PC-3 (cell line): ENCODE data around the gene EMP3. TPM values are rescaled to one million over a fixed set of nuclear protein-coding genes. Genes with fewer than 3 reads are reported as not detected.

ENCODE experiments used
- ATAC-seq: fragments of 200-7000 bp; cut with Tn5 transposase; 2 replicates; pipeline ENCODE4 v1.9.1; 2020; ENCODE audit warnings: mild to moderate bottlenecking, moderate library complexity
- BruUV-seq: library from RNA; stranded (reverse); fragments of 400-500 nt; replicated peaks from 2 replicates; lab custom pipeline; 2021; lab: Mats Ljungman, UMichigan
- CTCF ChIA-PET: fragments of 300-600 bp; sonication (Branson Sonifier 250); formaldehyde crosslinking; loops from one replicate; lab custom pipeline; 2022; ENCODE audit warnings: antibody characterized with exemption; lab: Charles Lee
- POLR2A ChIA-PET: fragments of 300-600 bp; sonication (Branson Sonifier 250); formaldehyde crosslinking; loops from one replicate; lab custom pipeline; 2022; ENCODE audit warnings: antibody characterized with exemption; ENCODE audit not compliant: unreplicated experiment; lab: Charles Lee
- DNase-seq: peaks from one replicate; pipeline ENCODE4 v3.0.0-alpha.2; 2015
- H2AFZ ChIP-seq: fragments of 300-600 bp; sonication (generic); 2 replicates; pipeline ENCODE4 v1.6.0; 2016; ENCODE audit warnings: antibody characterized with exemption, low read length
- H3F3A ChIP-seq: fragments of 300-600 bp; sonication (generic); one replicate; pipeline ENCODE4 v1.6.0; 2017; ENCODE audit warnings: antibody characterized with exemption, low read length, control low read depth, mild to moderate bottlenecking; ENCODE audit not compliant: unreplicated experiment
- H3K27ac ChIP-seq: fragments of 300-600 bp; sonication (generic); 2 replicates; pipeline ENCODE4 v1.5.1; 2016; ENCODE audit warnings: mild to moderate bottlenecking, low read length
- H3K27me3 ChIP-seq: fragments of 300-600 bp; sonication (generic); 2 replicates; pipeline ENCODE4 v1.6.1; 2016; ENCODE audit warnings: low read length, mixed read lengths
- H3K36me3 ChIP-seq: fragments of 300-600 bp; sonication (generic); 2 replicates; pipeline ENCODE4 v1.6.1; 2016; ENCODE audit warnings: low read depth, mixed run types, low read length, mixed read lengths
- H3K4me1 ChIP-seq: fragments of 300-600 bp; sonication (generic); 2 replicates; pipeline ENCODE4 v1.5.1; 2016; ENCODE audit warnings: low read length; ENCODE audit not compliant: insufficient read depth
- H3K4me2 ChIP-seq: fragments of 300-600 bp; sonication (generic); 2 replicates; pipeline ENCODE4 v1.6.0; 2016; ENCODE audit warnings: low read length
- H3K4me3 ChIP-seq: fragments of 300-600 bp; sonication (generic); 2 replicates; pipeline ENCODE4 v1.5.1; 2016; ENCODE audit warnings: mild to moderate bottlenecking, low read length, mixed read lengths
- H3K79me2 ChIP-seq: fragments of 300-600 bp; sonication (generic); 2 replicates; pipeline ENCODE4 v1.6.1; 2017; ENCODE audit warnings: low read length, mixed read lengths
- H3K9ac ChIP-seq: fragments of 300-600 bp; sonication (generic); 2 replicates; pipeline ENCODE4 v1.6.0; 2016; ENCODE audit warnings: mild to moderate bottlenecking, low read length
- H3K9me2 ChIP-seq: fragments of 300-600 bp; sonication (generic); replicated peaks from 2 replicates; pipeline ENCODE4 v1.6.1; 2016; ENCODE audit warnings: mixed run types, low read length, mixed read lengths
- H3K9me3 ChIP-seq: fragments of 300-600 bp; sonication (generic); 2 replicates; pipeline ENCODE4 v1.6.1; 2016; ENCODE audit warnings: low read length, mixed read lengths
- H4K20me1 ChIP-seq: fragments of 300-600 bp; sonication (generic); 2 replicates; pipeline ENCODE4 v1.6.1; 2016; ENCODE audit warnings: low read length, mixed read lengths
- EZH2 ChIP-seq: fragments of 300-600 bp; sonication (generic); IDR thresholded peaks from one replicate; pipeline ENCODE4 v1.6.1; 2017; ENCODE audit warnings: antibody characterized with exemption, mild to moderate bottlenecking, low read length; ENCODE audit not compliant: unreplicated experiment
- EZH2phosphoT487 ChIP-seq: fragments of 300-600 bp; sonication (generic); IDR thresholded peaks from 2 replicates; pipeline ENCODE4 v1.6.1; 2018; ENCODE audit warnings: mild to moderate bottlenecking, antibody characterized with exemption, low read length, borderline replicate concordance
- intact Hi-C: fragments of 100-400 bp; cut with micrococcal nuclease; formaldehyde crosslinking; loops from 2 replicates; pipeline ENCODE4 v1.9.0; 2023
- total RNA-seq: library from RNA; depleted of rRNA; stranded (reverse); fragments of >200 nt; gene quantifications from 2 replicates; pipeline ENCODE4 v1.2.3, GENCODE V29; 2014
- TF ChIP-seq, protein P1 (sequence below): fragments of 300-600 bp; sonication (generic); conservative IDR thresholded peaks from 2 replicates; pipeline ENCODE4 v1.5.1; 2017; ENCODE audit warnings: antibody characterized with exemption, low read depth, mild to moderate bottlenecking, low read length

The EMP3 gene
- total RNA-seq, 1 experiment from 2014 or later: 31.9 TPM

DNA sequence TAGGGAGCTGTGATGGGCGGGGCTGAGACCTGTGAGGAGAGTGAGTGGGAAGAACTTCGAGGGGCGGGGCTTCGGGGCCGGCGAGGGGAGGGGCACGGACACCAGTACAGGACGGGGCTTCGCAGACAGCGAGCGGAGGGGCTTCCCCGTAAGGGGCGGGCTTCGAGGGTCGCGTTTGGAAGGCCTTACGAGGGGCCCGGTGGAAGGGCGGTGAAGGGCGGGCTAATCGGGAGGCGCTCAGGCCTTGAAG is 4.1 kb upstream of the EMP3 start:
- peak; percentile 72 for ATAC-seq
- POLR2A ChIA-PET: interaction anchor here (1.4 kb wide), 1 partner anchor 12 kb away, joined by 11 read pairs; no protein-coding TSS in a partner anchor

DNA sequence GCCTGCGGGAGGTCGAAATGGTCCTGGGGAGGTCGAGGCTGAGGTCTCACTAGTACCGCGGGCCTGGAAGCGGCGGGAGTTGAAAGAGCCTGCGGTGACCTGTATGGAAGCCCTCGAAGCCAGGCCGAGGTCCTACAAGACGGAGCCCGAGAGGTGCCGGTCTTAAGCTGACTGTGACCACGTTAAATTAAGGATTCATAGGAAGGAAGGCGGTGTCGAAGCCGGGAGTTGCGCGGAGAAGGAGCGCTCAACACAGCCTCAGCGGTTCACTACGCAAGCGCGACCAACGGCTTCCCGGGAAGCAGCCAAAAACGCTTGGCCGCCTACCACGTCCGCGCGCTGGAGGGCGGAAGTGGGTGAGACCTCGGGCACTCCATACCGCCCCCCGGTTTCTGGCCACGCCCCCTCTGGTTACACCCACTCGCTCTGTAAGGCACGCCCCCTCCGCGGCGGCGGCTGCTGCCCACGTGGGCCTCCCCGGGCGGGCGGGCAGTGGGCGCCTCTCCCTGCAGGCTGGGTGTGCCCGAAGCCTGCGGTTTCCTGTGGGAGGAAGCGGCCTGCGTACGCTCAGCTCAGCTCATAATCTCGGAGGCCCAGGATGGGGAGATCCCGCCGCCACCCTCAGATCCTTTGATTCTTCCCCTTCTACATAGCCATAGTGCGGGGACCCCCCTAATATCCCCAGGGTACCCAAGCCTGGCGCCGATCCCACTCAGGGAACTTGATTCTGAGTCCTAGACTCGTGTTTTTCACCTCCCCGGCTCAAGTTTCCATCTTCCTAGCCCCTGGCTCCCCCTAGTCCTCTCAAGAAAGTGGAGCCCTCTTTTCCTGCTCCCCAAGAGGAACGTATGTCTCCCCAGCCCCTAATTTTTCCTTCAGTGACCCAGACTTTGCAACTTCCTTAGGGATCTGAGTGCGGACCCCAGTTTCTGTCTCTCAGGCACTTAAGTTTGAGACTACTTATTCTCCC is 3.4 kb upstream of the EMP3 start:
- CTCF ChIA-PET: interaction anchor here (0.6 to 1.8 kb wide), 2 partner anchors 12 to 184 kb away, joined by 4 to 38 read pairs; no protein-coding TSS in a partner anchor
- BruUV-seq: TSS peak; percentile 59
- peak; percentile 70 for TF ChIP-seq EZH2phosphoT487
- TF ChIP-seq, protein P1, sequence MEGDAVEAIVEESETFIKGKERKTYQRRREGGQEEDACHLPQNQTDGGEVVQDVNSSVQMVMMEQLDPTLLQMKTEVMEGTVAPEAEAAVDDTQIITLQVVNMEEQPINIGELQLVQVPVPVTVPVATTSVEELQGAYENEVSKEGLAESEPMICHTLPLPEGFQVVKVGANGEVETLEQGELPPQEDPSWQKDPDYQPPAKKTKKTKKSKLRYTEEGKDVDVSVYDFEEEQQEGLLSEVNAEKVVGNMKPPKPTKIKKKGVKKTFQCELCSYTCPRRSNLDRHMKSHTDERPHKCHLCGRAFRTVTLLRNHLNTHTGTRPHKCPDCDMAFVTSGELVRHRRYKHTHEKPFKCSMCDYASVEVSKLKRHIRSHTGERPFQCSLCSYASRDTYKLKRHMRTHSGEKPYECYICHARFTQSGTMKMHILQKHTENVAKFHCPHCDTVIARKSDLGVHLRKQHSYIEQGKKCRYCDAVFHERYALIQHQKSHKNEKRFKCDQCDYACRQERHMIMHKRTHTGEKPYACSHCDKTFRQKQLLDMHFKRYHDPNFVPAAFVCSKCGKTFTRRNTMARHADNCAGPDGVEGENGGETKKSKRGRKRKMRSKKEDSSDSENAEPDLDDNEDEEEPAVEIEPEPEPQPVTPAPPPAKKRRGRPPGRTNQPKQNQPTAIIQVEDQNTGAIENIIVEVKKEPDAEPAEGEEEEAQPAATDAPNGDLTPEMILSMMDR: no peak

More for the DNA sequence above, 4.1 kb upstream of the EMP3 start:
- Histone ChIP-seq H3K9me2 (no peaks in the 10 kb centered on the region), H3K4me2 (peak overlapping the region; percentile 98), H3K36me3 (no peaks in the 10 kb centered on the region), H4K20me1 (no peaks in the 10 kb centered on the region), H3K27me3 (no peaks in the 10 kb centered on the region), H3K27ac (peak overlapping the region; percentile 88), H2AFZ (peak overlapping the region; percentile 99), H3K4me3 (peak overlapping the region; percentile 74), H3K9me3 (no peaks in the 10 kb centered on the region), H3F3A (no peaks in the 10 kb centered on the region), H3K79me2 (no peaks in the 10 kb centered on the region), H3K9ac (peak overlapping the region; percentile 79), H3K4me1 (peaks cover 48% of the 10 kb centered on the region)
- CTCF ChIA-PET: interaction anchor here (1.8 kb wide), 1 partner anchor 12 kb away, joined by 38 read pairs; no protein-coding TSS in a partner anchor
- BruUV-seq: no TSS peak
- intact Hi-C loops: loop anchor here (1.0 to 2.0 kb wide), 2 partner anchors 12 to 70 kb away; partner anchors contain the start of gene KDELR1
- TF ChIP-seq, protein P1: no peak
- TF ChIP-seq EZH2phosphoT487 (no peak), EZH2 (no peak)
- DNase-seq: peak; percentile 92

More for the DNA sequence above, 3.4 kb upstream of the EMP3 start:
- H3K27ac ChIP-seq: peak overlapping the region; percentile 88
- no peaks in the 10 kb centered on the region for H4K20me1 ChIP-seq
- peak overlapping the region; percentile 99 for H2AFZ ChIP-seq
- no peaks in the 10 kb centered on the region for H3F3A ChIP-seq
- H3K9me3 ChIP-seq: no peaks in the 10 kb centered on the region
- peak; percentile 96 for DNase-seq
- no peaks in the 10 kb centered on the region for H3K27me3 ChIP-seq
- H3K9me2 ChIP-seq: no peaks in the 10 kb centered on the region
- peak overlapping the region; percentile 79 for H3K9ac ChIP-seq
- intact Hi-C loops: loop anchor here (1.0 to 2.0 kb wide), 2 partner anchors 11 to 69 kb away; partner anchors contain the start of gene KDELR1
- peaks cover 42% of the 10 kb centered on the region for H3K4me1 ChIP-seq
- POLR2A ChIA-PET: interaction anchor here (0.7 to 1.4 kb wide), 2 partner anchors 11 to 12 kb away, joined by 4 to 11 read pairs; no protein-coding TSS in a partner anchor
- ATAC-seq: peak; percentile 61
- no peaks in the 10 kb centered on the region for H3K36me3 ChIP-seq
- H3K4me2 ChIP-seq: peak overlapping the region; percentile 98
- no peaks in the 10 kb centered on the region for H3K79me2 ChIP-seq
- H3K4me3 ChIP-seq: peak overlapping the region; percentile 74
